ENCODE measurements around the gene TMEM179.

The TMEM179 gene

DNA sequence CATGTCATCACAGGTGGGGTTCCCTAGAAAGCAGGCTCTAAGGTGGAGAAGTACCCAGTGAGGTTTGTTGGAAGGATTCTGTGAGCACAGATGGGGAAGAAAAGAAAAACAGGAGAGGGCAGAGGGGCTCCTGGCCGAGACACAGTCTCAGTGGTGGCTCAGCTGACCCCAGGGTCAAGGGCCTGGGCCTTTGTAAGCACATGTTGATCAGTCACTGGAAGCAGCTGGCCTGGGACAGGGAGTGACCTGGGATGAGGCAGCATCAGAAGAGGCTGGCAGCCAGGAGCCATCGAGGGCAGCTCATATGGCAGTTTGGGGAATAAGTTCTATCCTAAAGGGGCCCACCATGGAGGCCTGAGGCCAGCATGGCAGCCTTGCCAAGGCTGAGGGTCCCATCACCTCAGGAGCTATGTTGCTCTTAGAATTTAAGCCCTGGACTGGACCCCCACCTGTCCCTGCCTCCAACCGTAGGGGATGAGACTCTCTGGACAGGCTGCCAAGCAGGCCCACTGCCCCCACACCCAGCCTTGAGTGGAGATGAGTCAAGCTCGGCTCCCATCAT, 6.3 kb upstream of the TMEM179 start:
- TF ChIP-seq, protein P1, sequence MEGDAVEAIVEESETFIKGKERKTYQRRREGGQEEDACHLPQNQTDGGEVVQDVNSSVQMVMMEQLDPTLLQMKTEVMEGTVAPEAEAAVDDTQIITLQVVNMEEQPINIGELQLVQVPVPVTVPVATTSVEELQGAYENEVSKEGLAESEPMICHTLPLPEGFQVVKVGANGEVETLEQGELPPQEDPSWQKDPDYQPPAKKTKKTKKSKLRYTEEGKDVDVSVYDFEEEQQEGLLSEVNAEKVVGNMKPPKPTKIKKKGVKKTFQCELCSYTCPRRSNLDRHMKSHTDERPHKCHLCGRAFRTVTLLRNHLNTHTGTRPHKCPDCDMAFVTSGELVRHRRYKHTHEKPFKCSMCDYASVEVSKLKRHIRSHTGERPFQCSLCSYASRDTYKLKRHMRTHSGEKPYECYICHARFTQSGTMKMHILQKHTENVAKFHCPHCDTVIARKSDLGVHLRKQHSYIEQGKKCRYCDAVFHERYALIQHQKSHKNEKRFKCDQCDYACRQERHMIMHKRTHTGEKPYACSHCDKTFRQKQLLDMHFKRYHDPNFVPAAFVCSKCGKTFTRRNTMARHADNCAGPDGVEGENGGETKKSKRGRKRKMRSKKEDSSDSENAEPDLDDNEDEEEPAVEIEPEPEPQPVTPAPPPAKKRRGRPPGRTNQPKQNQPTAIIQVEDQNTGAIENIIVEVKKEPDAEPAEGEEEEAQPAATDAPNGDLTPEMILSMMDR (IDR thresholded peaks at IDR 0.05; ENCODE audit: insufficient read depth, low read length, missing control alignments): no peak
- no peak for DNase-seq (ENCODE audit: low read depth, low spot score)
- no peak overlapping the region for H3K4me3 ChIP-seq (ENCODE audit: low read depth, low read length)
- ChIA-PET CTCF (no interaction called here), POLR2A (no interaction called here)

DNA sequence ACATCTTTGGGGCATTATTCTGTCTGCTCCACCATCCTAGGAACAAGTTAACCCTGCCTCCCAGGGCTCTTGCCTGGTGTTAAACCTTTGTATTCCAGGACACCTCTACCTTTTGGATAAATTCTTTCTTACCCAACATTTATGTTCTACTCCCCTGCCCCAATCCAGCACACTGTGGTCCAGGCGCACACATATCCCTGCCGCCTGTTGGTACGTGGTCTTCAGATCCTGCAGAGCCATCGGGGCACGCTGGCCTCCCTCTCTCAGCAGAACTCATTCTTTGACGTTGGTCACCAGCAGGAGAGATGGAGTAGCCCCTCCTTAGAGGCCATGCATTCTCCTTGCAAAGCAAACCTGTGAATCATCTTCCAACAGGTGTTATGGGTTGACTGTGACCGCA, 5.1 kb upstream of the TMEM179 start:
- TF ChIP-seq, protein P1 (IDR thresholded peaks at IDR 0.05; ENCODE audit: insufficient read depth, low read length, missing control alignments): no peak
- H3K4me3 ChIP-seq (ENCODE audit: low read depth, low read length): no peak overlapping the region
- CTCF ChIA-PET: no interaction called here
- POLR2A ChIA-PET: no interaction called here
- DNase-seq (ENCODE audit: low read depth, low spot score): no peak

DNA sequence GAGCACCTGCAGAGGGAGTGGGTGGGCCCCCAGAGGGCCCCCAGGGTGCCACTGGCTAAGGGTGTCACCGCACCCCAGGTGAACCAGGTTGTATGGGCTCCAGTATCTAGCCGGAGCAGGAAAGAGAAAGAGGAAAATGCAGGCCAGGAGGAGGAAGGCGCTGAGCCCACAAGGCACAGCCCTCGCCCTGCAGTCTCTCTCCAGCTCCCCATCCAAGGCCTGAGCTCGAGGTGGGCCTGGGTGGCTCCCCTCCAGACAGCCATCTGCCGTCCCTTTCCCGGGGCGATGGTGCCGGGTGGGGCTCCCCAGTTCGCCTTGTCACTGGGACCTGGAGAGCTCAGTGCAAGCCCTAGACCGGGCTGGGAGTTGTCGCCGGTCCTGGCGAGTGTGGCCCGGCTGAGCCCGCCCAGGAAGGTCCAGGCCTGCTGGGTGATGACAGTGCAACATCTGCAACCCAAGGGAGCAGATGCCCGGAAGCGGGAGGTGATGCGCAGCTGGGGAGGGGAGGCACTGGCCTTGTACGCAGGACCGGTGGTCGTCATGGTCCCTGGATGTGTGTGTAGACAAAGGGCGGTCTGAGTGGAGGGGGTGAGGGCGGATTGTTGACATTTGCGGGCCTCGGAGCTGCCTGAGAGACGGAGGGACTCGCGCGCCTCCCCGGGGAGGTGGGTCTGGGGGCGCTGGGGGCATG, 716 bp downstream of the TMEM179 start:
- H3K4me3 ChIP-seq (ENCODE audit: low read depth, low read length): no peak overlapping the region
- ChIA-PET POLR2A (no interaction called here), CTCF (no interaction called here)
- TF ChIP-seq, protein P1 (IDR thresholded peaks at IDR 0.05; ENCODE audit: insufficient read depth, low read length, missing control alignments): no peak
- no peak for DNase-seq (ENCODE audit: low read depth, low spot score)

DNA sequence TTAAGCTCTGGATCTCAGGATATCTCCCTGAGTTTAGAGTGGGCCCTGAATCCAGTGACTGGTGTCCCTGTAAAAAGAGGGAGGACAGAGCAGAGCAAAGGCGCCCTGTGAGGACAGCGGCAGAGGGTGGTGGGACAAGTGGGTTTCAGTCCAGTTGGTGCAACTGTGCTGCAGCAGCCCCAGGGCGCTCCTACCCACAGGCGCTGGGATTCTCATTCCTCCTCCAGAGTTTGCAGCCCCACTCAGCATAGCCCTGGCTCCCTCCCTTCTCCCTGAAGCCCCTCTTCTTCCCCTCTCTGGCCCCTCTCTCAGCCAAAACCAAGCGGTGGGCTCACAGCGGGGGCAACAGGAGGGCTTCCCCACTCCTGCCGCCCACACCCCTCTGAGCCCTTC, 1.6 kb downstream of the TMEM179 start:
- H3K4me3 ChIP-seq (ENCODE audit: low read depth, low read length): no peak overlapping the region
- DNase-seq (ENCODE audit: low read depth, low spot score): no peak
- TF ChIP-seq, protein P1 (IDR thresholded peaks at IDR 0.05; ENCODE audit: insufficient read depth, low read length, missing control alignments): no peak
- ChIA-PET CTCF (interaction anchor here (1.0 kb wide), 1 partner anchor 39 kb away, joined by 3 read pairs; no protein-coding TSS in a partner anchor), POLR2A (no interaction called here)

DNA sequence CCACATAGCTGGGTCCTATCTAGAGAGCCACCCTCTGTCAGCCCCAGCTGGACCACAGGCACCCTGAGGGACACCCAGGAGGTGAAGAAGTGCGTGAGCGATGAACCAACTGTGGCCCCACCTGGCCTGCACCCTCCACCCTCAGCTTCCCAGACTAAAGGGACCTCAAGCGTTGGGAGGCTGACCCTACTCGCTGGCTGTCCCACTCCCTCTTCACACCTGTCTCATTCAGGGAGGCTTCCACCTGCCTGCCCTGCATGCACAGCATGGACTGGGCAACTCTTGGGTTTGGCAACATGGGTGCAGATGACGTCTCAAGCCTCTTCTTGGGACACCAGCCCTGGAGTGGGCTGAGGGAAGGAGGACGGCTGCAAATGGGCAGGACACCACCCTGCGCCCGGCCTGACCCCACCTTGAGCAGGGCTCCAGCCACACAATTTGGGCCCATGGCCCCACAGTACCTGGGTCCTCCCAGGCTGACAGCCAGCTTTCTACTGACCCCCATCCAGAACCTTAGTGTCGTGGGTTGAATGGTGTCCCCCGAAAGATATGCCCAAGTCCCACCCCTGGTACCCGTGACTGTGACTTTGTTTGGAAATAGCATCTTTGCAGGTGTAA, 2.1 kb downstream of the TMEM179 start:
- POLR2A ChIA-PET: no interaction called here

DNA sequence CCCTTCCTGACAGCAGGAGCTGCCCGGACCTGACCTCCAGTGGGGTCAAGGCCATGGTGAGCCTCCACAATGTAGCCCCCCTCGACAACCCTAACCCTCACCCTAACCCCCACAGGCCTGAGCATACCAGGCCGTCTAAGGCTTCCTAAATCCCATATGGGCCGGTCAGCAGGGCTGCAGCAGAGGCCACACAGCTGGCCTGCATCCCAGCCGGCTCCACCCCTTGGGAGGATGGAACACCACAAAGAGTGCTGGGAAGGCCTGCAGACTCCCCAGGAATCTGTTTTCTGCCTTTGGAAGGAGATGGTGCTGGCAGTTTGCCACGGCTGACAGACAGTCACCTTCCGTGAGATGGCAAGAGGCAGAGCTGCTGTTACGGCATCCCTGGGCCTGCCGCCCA, 2.8 kb downstream of the TMEM179 start:
- CTCF ChIA-PET: interaction anchor here (1.0 kb wide), 1 partner anchor 37 kb away, joined by 3 read pairs; no protein-coding TSS in a partner anchor
- TF ChIP-seq, protein P1 (IDR thresholded peaks at IDR 0.05; ENCODE audit: insufficient read depth, low read length, missing control alignments): no peak
- no peak overlapping the region for H3K4me3 ChIP-seq (ENCODE audit: low read depth, low read length)
- POLR2A ChIA-PET: no interaction called here
- no peak for DNase-seq (ENCODE audit: low read depth, low spot score)

More for the DNA sequence above, 2.1 kb downstream of the TMEM179 start:
- H3K4me3 ChIP-seq (ENCODE audit: low read depth, low read length): no peak overlapping the region
- DNase-seq (ENCODE audit: low read depth, low spot score): no peak
- TF ChIP-seq, protein P1 (IDR thresholded peaks at IDR 0.05; ENCODE audit: insufficient read depth, low read length, missing control alignments): no peak
- CTCF ChIA-PET: interaction anchor here (1.0 kb wide), 1 partner anchor 38 kb away, joined by 3 read pairs; no protein-coding TSS in a partner anchor

All from AG04449 (cell line).